ENCODE results near the gene TNFRSF9.
"Not testable (repeated sequence)": the region's sequence is repeated elsewhere in the genome, so short reads cannot be mapped to it uniquely, and the experiment has no call there.

Gene TNFRSF9

DNA sequence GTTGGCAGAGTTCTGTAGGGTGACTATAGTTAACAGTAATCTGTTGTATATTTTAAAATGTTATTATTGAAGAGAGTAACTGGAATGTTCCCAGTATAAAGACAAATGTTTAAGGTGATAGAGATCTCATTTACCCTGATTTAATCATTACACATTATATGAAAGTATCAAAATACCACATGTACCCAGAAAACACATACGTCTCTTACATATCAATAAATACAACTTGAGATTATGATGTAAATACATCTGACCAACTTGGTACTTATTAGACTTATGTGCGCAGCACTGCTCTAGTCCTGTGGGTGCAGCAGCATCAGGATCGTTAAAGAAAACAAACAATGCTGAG lies 20.2 kb upstream of the TNFRSF9 start:
- no peak for DNase-seq

DNA sequence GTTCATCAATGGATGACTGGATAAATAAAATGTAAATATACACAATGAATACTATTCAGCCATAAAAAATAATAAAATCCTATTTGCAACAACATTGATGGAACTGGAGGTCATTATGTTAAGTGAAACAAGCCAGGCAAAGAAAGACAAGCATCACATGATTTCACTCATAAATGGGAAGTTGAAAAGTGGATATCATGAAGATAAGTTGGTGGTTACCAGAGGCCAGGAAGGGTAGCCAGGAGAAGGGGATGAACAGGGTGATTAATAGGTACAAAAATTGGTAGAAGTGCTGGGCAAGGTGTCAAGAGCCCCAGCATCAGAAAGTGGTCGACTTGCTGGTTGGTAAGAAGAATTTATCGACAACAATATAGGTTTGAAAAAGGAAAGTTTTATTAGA lies 19.5 kb upstream of the TNFRSF9 start:
- DNase-seq = no peak

DNA sequence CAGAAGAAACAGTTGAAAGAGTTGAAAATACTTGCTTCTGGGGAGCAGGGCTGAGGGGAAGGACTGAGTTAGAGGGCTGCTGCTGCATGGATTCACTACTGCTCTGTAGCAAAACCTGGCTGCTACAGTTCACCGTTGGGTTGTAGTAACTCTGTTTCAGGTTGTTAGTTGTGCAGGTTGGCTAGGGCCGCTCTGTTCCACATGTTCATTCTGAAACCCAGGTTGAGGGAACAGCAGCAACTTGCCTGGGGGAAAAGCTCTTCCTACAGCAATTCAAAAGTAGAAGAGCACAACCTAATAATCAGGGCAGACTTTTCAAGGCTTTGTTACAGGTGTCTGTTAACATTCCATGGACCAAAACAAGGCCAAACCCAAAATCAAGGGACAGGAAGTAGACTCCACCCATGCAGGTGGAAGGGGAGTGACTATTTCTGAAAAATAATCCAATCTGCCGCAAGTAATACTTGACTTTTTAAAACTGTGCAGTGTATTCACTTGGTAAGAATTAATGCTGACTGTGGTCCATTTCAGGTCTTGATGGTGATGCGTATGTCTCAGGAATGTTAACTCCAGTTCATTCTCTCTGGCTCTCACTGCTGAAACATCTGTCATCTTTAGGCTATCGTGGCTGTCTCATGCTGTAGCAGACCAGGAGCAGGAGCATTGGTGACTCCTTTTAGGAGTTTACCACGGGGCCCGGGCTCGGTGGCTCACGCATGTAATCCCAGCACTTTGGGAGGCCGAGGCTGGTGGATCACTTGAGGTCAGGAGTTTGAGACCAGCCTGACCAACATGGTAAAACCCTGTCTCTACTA lies 15.8 kb upstream of the TNFRSF9 start:
- DNase-seq = no peak

DNA sequence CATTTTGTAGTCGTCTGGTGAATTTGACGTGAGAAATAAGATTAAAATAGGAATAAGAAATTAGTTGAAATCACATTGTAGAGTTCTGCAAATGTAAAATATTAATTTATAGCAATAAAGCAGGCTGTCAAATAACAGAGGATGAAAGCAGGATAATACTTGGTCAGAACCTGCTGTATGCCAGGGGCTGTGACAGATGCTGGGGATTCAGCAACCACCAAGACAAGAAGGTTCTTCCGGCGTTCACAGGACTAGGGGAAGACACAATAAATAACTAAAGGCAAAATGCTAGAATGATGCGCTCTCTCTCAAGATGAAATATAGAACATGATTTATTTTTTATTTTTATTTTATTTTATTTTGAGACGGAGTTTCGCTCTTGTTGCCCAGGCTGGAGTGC lies 14.0 kb upstream of the TNFRSF9 start:
- no peak for DNase-seq

DNA sequence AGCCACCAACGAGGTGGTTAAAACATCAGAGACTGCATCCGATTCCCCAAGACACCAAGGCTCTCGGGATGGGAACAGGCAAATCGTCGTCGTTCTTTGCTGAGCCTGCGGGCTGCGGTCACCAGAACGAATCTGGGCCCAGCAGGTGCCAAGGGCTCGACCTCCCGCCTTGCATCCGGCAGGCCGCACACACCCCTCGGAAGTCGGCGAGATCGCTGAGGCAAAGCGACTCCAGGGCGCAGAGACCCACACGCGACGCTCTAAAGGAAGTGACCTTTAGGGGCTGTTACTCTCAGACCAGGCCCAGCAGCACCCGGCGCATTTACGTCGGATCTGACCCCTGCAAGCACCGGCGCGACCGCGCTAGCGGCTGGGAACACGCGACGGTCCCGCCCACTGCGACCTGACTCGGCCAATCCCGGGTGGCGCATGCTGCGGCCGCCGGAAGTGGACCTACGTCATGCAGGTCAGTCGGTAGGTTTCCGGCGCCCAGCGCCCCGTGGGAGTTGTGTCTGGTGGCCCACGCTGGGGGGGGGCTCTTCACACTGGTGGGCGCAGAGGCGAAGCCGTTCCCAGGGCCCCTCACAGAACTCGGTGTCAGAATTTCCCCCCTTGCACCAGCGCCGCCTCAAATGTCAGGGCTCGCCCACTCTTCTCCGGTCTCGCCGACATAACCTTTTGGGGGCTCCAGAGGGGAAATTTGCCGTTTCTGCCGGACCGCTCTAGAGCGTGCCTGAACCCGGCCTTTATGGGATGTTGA lies 13.4 kb upstream of the TNFRSF9 start:
- peak; percentile 82 for DNase-seq

DNA sequence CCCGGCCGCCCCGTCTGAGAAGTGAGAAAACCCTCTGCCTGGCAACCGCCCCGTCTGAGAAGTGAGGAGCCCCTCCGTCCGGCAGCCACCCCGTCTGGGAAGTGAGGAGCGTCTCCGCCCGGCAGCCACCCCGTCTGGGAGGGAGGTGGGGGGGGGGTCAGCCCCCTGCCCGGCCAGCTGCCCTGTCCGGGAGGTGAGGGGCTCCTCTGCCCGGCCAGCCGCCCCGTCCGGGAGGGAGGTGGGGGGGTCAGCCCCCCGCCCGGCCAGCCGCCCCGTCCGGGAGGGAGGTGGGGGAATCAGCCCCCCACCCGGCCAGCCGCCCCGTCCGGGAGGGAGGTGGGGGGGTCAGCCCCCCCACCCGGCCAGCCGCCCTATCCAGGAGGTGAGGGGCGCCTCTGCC lies 12.2 kb upstream of the TNFRSF9 start:
- not testable (repeated sequence) for DNase-seq

DNA sequence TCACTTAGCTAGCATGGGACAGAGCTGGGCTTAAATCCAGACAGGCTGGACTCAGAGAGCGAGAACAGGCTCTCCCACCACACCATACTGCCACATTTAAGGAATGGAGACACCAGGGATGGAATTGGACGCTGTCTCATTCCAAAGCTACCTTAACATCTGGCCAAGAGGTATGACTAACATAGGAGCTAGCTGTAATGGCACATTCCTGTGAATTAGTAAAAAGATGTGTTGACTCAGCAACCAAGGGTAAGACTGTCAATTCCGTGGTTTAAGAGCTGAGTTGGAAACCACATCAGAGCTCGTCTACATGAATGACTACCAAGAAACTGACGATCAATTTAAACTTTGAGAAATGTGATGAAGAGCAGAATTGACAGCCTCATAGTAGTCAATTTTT lies 8.3 kb upstream of the TNFRSF9 start:
- peak; percentile 28 for DNase-seq

DNA sequence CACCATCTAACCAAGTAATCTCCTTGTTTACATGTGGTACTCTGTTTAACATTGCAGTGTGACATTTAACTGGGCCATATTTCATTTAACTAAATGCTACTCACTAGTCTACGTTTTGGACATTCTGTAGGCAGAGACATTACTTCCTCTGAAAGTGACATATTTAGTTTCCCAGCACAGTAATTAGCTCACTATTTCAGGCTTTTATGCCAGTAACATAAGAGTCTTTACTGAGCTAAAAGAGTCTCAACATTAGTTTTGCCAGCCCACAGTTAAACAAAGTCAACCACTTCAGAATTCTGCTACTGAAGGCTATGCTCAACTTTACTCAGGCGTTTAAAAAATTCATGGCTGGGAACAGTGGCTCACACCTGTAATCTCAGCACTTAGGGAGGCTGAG lies 2.6 kb upstream of the TNFRSF9 start:
- DNase-seq = no peak

DNA sequence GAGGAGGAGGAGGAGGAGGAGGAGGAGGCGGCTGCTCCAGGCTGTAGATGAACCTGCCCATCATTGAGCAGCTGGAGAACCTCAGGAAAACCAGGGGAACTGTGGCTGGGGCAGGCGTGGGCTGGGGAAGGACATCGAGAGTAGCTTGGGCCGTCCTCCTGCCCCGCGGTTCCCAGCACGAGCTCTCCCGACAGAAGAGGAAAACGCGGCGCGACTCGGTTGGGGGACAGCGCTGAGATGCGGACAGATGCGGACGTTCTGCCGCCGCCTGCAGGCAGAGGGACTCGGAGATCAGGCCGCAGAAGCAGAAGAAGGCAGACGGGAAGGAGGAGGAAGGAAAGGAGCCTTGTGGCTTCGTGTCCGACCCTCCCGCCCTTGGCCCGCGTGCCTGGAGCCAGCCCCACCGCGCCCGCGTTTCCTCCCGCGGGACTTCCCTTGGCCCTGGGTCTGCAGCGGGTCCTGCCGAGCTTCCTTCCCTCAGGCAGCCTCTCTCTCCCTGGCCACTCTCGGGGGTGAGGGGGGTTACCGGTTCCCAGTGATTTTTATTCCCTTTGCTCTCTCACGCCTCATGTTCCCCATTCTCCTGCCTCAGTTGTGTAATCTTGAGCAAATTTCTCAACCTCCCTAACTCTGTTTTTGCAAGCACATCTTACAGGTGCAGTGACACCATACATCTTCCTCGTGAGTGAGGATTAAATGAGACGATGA lies 1.7 kb upstream of the TNFRSF9 start:
- no peak for DNase-seq

DNA sequence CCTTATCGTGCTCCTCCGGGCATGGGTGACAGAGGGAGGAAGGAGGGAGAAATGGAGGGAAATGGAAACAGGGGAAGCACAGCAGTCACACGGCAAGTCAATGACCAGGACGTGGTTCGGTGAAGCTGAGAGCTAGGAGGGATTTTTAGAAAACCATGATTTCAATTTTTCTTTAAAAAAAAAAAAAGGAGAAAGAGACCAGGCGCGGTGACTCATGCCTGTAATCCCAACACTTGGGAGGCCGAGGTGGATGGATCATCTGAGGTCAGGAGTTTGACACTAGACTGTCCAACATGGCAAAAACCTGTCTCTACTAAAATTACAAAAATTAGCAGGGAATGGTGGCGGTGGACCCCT lies 776 bp upstream of the TNFRSF9 start:
- DNase-seq = no peak

DNA sequence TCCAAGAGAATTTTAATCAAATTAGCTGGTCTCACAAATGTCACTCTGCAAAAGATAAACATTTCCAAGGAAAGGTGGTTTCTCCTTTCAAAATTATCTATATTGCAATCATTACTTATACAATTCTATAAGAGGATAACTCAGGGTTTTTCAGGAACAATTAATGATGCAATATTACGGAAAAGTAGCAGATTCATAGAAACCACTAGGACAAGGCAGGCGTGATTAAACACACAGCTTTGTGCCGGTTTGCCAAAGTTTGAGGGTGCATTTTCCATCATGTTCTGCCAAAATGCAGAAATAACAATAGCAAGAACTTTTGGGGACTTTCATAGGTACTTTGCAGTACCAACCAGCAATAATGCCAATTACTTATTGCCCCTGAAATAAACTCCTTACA lies 605 bp downstream of the TNFRSF9 start:
- DNase-seq = no peak

DNA sequence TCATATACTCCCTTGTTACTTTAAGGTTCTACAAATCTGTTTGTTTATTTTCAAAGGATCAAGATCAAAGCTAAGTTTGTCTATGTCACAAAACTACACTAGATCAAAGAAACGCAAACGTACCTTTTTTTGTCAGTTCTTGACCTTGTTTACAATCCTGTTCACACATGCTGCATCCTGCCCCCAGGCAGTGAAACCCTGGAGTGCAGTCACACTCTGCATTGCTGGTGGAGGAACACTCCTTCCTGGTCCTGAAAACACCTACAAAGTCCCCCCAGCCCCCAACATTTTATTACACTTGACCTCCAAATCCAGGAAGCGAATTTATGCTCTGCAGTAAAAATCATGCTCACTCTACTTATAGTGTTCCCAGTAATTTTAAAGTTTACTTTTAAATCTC lies 2.6 kb downstream of the TNFRSF9 start:
- DNase-seq = no peak

DNA sequence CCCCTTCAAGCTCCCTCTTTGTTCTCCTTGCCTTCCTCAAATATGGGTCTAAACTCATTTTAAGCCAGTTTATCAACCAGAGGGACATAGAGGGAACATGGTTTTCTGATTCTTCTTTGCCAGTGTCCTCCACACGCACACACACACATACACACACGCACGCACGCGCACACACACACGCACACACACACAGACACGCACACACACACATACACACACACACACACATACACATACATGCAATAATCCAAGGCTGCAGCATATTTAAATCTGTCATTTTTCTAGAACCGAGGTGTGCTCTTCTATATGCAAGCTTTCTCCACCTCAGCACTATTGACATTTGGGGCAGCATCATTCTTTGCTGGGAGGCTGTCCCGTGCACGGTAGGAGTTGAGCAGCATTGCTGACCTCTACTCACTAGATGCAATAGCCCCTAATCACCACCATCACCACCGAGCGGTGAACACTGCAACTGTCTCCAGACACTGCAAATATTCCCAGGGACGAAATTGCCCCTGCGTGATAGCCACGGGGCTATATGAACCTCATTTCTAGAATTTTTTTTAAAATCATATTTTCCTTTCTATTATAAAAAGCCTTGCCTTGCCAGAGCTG lies 8.0 kb downstream of the TNFRSF9 start:
- no peak for DNase-seq

DNA sequence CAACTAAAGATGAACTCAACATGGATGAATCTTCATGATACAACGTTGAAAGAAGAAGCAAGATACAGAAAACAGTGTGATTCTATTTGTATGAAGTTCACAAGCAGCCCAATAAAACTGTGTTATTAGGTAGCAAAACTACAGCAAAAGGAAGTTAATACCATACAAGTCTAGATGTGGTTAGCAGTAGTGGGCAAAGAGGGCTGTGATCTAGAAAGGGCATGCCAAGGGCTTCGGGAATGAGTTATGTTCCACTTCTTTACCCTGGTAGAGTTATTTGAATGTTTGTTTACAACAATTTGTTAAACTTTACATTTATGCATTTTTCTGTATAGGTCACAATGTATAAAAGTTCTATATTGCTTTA lies 9.2 kb downstream of the TNFRSF9 start:
- no peak for DNase-seq

DNA sequence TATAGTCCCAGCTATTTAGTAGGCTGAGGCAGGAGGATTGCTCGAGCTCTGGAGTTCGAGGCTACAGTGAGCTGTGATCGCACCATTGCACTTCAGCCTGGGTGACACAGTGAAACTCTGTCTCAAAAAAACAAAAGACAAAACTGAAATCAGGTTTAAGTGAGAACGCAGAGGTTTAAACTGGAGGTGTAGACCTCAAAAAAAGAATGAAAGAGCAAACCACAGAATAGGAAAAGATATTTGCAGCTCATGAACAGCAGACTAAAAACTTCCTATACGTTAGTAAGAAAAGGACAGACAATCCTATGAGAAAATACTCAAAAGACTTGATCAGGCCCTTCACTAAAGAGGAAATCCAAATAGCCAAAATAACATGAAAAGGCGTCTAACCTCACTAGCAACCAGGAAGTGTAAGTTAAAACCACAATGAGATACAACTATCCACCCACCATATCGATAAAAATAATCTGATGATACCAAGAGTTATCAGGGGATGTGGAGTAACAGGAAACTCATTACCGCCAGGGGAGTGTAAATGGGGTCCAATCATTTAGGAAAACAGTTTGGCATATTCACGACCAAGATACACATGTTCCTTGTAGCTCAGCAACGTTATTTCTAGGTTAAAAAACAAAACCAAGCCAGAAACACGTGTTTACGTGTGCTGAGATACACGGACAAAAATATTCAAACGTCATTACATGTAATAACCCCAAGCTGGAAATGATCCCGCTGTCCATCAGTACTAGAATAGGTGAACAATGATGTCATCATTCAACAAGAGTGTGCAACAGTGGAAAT lies 9.8 kb downstream of the TNFRSF9 start:
- no peak for DNase-seq

DNA sequence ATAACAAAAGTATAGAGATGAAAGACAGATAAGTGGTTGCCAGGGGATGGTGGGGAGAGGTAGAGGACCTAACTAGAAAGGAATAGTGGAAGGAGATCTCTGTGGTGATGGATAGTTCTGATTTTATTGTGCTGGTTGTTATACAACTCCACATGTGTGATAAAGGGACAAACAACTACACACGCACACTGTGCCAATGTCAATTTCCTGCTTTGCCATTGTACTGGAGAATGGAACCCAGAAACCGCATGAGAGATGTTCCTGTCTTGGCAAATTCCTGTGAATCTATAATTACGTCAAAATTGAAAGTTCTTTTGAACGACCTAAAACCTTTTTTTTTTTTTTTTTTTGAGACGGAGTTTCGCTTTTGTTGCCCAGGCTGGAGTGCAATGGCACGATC lies 11.0 kb downstream of the TNFRSF9 start:
- no peak for DNase-seq

DNA sequence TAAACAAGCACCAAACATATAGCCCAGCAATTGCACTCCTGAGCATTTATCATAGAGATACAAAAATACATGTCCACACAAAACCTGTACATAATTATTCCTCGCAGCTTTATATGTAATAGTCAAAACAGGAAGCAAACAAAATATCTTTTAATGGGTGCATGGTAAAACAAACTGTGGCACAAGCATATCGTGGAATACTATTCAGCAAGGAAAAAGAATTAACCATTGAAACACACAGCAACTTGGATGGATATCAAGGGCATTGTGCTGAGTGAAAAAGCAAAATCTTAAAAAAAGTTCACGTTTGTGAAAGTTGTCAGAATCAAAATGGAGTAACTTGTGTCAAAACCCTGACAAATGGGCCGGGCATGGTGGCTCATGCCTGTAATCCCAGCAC lies 12.4 kb downstream of the TNFRSF9 start:
- no peak for DNase-seq

DNA sequence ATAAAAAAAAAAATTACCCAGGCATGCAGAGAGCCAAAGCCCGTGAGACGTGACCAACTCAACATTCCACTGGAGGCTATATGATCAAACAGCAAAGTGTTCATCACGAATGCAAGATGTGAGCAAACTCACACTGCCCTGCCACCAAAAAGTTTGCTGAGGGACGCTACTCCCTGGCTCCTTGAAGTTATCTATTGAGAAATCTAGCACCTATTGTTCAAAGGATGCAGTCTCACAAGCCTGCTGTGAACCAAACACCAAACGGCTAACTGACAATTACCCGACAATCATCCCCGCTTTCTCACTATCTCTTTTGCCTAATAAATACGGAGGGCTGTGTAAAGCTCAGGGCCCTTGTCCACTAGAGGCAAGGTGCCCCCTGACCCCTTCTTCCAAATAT lies 13.6 kb downstream of the TNFRSF9 start:
- DNase-seq = not testable (repeated sequence)

DNA sequence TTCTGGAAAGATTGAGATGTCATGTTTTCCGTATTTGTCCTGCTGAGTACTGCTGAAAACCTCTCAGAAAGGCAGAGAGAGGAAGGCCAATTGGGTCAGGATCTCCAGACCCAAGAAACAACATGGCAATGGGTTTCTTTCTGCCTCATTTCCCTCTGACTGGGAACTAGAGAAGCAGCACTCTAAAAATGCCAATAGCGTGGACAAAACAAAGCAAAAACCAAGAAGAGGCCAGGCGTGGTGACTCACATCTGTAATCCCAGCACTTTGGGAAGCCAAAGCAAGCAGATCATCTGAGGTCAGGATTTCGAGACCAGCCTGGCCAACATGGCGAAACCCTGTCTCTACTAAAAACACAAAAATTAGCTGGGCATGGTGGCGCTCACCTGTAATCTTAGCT lies 18.3 kb downstream of the TNFRSF9 start:
- DNase-seq = no peak

DNA sequence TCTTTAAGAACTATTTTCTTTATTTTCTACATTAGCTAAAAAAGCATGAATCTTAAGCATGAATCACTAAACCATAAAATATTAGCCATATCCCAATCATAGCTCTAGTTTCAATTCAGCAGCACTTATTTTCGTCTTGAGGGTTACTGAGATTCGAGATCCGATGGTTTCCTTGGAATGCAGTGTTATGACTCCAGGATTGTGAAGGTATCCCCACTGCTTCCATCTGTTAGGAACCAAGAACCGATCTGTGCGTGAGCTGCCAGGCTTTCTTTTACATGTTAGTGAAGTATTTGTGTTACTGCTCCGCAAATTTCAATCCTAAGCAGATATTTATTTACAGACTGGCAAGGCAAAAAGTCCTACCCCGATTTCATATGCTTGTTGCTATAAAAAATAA lies 18.8 kb downstream of the TNFRSF9 start:
- no peak for DNase-seq

DNA sequence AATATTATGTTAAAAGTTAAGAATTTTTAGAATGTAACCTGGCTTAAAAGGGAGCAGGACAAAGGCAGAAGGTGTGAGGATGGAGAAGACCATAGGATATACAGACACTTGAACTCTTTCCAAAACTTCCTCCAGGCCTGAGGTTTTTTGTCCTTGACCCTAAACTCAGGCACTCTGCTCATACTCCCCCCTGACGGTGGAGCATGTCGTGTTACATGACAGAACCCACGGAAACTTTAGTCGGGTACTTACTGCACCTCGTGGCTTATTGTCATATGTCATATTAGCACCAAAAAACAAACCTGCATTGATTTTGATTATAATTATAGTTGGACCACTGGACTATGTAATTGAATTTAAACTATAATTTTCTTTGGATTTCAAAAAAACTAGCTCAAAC lies 20.8 kb downstream of the TNFRSF9 start:
- DNase-seq = no peak

DNA sequence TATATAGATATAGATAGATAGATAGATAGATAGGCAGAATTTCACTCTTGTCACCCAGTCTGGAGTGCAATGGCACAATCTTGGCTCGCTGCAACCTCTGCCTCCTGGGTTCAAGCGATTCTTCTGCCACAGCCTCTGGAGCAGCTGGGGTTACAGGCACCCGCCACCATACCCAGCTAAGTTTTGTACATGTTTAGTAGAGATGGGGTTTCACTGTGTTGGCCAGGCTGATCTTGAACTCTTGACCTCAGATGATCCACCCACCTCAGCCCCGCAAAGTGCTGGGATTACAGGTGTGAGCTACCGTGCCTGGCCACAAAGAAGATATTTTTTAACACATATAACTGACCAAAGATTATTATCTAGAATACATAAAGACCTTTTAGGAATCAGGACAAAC lies 22.7 kb downstream of the TNFRSF9 start:
- not testable (repeated sequence) for DNase-seq

DNA sequence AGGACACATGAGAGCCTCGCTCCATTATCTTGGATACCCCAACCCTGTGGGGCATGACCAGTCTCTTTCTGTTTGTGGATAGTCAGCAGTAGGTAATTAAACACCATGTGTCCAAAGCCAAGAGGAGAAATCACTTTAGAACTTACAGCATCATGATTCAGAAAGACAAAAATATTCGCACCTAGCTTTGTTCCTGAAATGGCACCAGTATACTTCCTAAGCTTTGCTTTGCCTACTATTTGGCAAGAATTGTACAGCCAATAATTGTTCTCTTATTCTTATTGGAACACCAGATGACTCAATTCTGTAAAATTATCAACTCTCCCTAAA lies 24.2 kb downstream of the TNFRSF9 start:
- DNase-seq = no peak
